Activated T-helper 1 cell treated with anti-CD3 and anti-CD28 coated beads, Interleukin-2, amount 50 U/mL, for 16 hours (primary cell): Measurements from ENCODE around the gene ST3GAL3.
A peak's percentile ranks its signal among the peaks of the same experiment; 100 is the strongest.

Experiments
- DNase-seq, 2 donors: peaks; one replicate each; pipeline ENCODE4 v3.0.0-alpha.2; 2020; ENCODE audit warnings: low read depth in 1 of 2, low spot score in 1 of 2

ST3GAL3 gene

DNA sequence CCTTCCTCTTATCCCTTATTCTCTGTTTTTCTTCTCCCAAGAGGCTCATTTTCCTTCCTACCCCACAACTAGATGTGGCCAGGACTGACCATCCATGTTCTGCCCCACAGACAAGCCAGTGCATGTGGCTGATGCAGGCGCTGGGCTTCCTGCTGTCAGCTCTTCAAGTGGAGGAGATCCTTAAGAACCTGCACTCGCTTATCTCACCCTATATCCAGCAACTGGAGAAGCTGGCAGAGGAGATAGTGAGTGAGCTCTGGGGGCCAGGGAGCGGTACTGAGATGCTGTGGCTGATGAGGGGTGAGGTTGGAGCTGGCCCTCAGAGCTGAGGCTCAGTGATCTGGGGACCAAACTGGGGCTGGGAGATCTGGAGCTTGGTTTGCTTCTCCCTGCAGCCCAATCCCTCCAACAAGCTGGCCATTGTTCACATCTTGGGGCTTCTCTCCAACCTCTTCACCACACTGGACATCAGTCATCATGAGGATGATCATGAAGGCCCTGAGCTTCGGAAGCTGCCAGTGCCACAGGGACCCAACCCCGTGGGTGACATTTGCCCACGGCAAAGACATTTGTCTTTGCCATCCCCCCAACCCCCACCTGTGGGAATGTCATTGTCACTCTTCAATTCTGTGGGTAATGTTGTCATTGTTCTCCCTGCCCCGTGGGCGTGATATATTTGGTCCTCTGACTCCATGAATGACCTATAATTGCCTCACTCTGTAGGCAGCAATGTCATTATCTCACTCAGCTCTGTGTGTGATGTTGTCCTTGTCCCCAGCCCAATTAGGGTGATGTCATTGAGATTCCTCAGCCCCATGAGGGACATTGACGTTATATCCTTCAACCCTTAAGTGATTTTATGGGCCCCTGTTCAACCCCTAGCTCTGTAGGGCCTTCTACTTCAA is 251.3 kb downstream of the ST3GAL3 start:
- no peak for DNase-seq

DNA sequence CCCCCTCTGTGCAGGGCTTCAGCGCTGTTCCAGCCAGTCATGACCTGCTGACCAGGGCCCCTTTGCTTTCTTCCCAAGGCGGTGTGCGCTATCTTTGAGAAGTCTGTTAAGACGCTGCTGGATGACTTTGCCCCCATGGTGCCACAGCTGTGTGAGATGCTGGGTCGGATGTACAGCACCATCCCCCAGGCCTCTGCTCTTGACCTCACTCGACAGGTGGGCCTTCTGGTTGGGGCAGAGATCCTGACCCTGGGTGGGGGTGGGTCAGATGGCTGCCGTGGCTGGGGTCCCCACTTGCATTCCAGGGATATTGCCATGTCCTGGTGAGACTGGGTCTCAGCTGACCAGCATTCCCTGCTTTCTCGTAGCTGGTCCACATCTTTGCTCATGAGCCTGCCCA is 253.5 kb downstream of the ST3GAL3 start:
- DNase-seq, result no peak

DNA sequence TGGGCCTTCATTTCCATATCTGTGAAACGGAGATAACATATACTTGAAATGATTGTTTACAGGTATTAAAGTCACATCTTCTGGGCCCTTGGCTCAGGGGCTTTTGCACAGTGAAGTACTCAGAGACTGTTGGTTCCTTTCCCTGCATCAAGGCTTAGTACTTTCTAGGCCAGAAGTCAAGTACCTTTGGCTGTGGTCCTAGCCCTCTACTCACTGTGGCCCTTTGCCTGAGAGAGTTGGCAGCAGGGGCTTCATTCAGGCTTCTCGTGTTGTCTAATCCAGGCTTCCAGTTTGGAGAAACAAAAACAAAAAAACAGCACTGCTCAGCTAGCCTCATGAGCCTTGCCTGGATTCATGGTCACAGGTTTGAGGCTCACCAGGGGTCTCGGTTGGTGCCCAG is 254.4 kb downstream of the ST3GAL3 start:
- DNase-seq, result no peak

DNA sequence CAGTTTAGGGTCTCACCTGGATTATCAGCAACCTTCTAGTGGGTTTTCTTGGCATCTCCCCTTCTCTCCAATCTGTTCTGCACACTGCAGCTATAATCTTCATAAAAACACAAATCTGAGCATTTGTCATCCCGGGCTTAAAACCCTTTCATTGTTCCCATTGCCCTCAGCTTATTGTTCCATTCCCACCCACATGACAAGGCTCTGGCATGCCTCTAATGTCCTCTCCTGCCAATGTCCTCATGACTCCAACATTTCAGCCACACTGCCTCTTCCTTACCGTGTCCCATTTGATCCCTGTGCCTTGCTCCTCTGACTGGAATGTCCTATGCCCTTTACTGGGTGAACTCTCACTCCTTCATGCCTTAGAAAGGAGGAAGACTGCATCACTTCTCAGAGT is 255.0 kb downstream of the ST3GAL3 start:
- no peak for DNase-seq

- no peak for DNase-seq
These were observed 255.7 kb downstream of the ST3GAL3 start for GRCh38 chr1:43963006-43963405.

DNA sequence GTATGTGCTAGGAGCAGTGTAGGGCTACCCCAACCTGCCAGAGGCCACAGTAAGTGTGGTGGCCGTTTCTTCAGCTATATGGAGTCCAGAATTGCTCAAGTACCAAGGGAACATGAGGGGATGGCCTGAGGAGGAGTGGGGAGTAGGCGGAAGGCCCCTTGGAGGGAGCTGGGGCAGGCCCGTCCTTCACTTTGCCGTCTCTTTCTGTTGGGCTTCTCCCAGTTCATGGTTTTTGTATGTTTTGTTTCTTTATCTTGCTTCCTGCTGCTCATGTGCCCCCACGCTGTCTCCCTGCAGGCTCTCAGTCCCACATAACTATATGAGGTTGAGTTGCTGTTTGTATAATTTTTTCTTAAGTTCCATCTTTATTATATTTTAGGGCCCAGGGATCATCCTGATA is 256.6 kb downstream of the ST3GAL3 start:
- DNase-seq, result no peak

DNA sequence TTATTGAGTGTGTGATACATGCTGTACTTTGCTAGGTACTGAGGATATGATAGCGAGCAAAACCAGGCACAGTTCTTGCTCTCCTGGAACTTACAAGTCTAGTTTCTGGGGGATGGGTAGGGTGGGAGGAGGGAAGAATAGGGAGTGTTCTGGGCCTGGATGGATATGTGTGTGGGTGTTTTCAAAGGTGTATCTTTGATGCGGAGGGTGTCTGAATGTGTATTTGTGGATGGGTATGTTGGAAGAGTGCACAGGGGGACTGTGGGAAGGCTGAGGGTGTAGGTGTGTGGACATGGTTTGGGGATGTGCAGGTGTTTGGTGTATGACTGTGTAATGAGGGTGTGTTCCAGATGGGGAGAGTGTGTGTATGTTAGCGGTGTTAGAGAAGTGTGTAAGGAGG is 258.0 kb downstream of the ST3GAL3 start:
- DNase-seq, result no peak

- DNase-seq, result no peak
These were observed 261.1 kb downstream of the ST3GAL3 start for GRCh38 chr1:43968348-43968948.

DNA sequence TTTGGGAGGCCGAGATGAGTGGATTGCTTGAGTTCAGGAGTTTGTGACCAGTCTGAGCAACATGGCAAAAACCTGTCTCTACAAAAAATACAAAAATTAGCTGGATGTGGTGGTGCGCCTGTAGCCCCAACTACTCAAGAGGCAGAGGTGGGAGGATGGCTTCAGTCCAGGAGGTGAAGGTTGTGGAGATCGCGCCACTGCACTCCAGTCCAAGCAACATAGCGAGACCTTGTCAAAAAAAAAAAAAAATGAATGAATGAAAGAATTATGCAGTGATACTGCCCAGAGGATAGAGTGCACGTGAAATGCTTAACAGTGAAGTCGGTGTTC is 262.0 kb downstream of the ST3GAL3 start:
- no peak for DNase-seq

GRCh38 chr1:43969746-43970466 is 262.6 kb downstream of the ST3GAL3 start, which contains the start of gene DPH2:
Gene DPH2, plus strand, starts transcription at chr1:43970010. Its CDS starts 166 bp downstream, at chr1:43970176.
- peak; percentile 90 to 91 for DNase-seq

GRCh38 chr1:43970502-43970901 is 263.2 kb downstream of the ST3GAL3 start:
- DNase-seq, result no peak

DNA sequence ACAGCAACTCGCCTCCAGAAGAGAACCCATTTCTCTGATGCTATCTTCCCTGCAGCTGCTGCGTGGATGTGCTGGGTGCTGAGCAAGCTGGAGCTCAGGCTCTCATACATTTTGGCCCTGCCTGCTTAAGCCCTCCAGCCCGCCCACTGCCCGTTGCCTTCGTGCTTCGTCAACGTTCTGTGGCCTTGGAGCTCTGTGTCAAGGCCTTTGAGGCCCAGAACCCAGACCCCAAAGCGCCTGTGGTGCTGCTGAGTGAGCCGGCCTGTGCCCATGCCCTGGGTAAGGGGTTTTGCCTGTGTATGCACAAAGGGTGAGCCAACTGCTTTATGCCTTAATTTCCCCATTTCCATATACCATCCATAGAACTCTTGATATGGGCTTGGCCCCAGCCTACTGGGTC is 263.6 kb downstream of the ST3GAL3 start:
- no peak for DNase-seq

DNA sequence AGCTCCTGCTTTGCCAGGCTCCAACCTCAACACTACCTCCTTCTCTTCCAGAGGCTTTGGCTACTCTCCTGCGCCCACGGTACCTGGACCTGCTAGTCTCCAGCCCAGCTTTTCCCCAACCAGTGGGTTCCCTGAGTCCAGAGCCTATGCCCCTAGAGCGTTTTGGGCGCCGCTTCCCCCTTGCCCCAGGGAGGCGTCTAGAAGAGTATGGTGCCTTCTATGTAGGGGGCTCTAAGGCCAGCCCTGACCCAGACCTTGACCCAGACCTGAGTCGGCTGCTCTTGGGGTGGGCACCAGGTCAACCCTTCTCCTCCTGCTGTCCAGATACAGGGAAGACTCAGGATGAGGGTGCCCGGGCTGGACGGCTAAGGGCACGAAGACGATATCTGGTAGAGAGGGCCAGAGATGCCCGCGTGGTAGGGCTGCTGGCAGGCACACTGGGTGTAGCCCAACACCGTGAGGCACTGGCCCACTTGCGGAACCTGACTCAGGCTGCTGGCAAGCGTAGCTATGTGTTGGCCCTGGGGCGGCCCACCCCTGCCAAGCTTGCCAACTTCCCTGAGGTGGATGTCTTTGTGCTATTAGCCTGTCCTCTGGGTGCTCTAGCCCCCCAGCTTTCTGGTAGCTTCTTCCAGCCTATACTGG is 264.1 kb downstream of the ST3GAL3 start:
- no peak for DNase-seq

DNA sequence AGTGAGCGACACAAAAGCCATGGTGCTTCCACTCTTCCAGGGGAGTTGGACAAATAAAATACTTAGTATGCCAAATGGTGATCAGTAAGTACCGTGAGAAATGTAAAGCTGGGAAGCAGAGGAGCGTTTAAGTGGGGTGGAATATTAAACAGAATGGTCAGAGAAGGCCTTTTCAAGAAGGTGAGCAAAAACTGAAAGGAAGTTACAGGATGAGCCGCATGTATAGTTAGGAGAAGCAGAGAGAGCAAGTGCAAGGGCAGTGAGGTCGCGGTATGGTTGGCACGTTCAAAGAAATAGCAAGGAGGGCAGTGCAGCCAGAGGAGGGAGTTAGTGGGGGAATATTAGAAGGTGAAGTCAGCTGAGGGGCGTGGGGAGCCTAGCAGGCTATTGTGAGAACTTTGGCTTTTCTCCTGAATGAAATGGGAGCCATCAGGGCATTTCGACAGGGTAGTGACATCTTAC is 266.7 kb downstream of the ST3GAL3 start:
- DNase-seq, result no peak

GRCh38 chr1:43974443-43975248 is 267.3 kb downstream of the ST3GAL3 start, which contains the start of gene ATP6V0B:
Gene ATP6V0B, plus strand, starts transcription at chr1:43974960. Its CDS starts 81 bp downstream, at chr1:43975041.
- peak; percentile 87 to 90 for DNase-seq

DNA sequence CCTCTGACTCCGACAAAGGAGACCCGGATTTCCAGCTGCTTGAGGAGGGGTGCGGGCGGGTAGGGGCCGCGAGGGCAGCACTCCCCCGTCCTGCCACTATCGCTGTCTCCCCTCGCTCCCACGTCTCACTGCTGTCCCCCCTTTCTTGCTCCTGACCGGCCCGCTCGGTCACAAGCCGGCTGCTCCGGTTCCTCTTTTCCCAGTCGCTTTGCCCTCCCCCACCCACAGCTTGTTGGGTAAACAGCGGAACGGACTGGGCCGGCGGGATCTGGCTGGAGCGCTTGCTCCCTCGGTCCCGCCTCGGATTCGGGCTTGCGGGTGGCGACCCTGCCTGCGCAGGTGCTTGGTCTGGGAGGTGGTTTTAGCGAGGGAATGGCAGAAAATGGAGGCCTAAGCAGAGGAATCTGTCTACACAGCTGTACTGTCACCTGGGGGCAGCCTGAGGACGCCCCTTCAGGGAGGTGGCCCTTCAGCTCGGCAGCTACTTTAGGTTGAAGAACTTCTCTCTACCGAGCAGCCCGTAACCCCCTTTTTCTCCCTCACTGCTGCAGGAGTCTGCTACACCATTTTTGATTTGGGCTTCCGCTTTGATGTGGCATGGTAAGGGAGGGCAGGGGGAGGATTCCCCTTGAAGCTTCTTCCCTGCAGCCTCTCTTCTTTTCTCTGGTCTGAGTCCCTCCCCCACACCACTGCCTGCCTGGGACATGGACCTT is 268.1 kb downstream of the ST3GAL3 start:
- DNase-seq, result no peak

DNA sequence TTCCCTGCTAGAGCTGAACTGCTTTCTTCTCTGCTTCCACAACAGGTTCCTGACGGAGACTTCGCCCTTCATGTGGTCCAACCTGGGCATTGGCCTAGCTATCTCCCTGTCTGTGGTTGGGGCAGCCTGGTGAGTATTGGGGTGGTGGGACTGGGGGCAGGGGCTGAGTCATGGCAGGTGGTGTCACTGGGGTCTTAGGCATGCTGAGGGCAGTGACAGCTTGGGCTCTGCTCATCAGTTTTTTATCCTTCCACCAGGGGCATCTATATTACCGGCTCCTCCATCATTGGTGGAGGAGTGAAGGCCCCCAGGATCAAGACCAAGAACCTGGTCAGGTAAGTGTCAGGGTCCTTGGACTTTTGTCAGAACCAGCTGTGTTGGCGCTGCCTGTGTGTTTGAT is 268.7 kb downstream of the ST3GAL3 start:
- DNase-seq, result no peak

- no peak for DNase-seq
These were observed 269.6 kb downstream of the ST3GAL3 start for GRCh38 chr1:43976890-43977289.

GRCh38 chr1:43977376-43978263 is 270.3 kb downstream of the ST3GAL3 start:
- DNase-seq, result no peak
